Smooth muscle cell (in vitro differentiated cells): ENCODE measurements around the gene PGAM5. TPM values are rescaled to one million over a fixed set of nuclear protein-coding genes. Genes with fewer than 3 reads are reported as not detected.

Source experiments
- DNase-seq: peaks from one replicate; lab custom pipeline; 2025; ENCODE audit not compliant: unreplicated experiment; lab: John Stamatoyannopoulos, UW
- H2AFZ ChIP-seq: fragments of 200-600 bp; sonication (generic); 2 replicates; pipeline ENCODE4 v1.6.0; 2016; ENCODE audit warnings: antibody characterized with exemption, low read depth, mild to moderate bottlenecking
- H3F3A ChIP-seq: fragments of 200-600 bp; sonication (generic); 2 replicates; pipeline ENCODE4 v1.6.0; 2017; ENCODE audit warnings: antibody characterized with exemption, low read depth
- H3K27ac ChIP-seq: fragments of 200-600 bp; sonication (generic); 2 replicates; pipeline ENCODE4 v1.5.1; 2016; ENCODE audit warnings: low read depth, mild to moderate bottlenecking
- H3K27me3 ChIP-seq: fragments of 200-600 bp; sonication (generic); 2 replicates; pipeline ENCODE4 v1.6.1; 2016; ENCODE audit warnings: low read depth, mild to moderate bottlenecking
- H3K36me3 ChIP-seq: fragments of 200-600 bp; sonication (generic); 2 replicates; pipeline ENCODE4 v1.5.1; 2016; ENCODE audit warnings: low read depth
- H3K4me1 ChIP-seq: fragments of 200-600 bp; sonication (generic); 2 replicates; pipeline ENCODE4 v1.5.1; 2016; ENCODE audit warnings: low read depth
- H3K4me2 ChIP-seq: fragments of 200-600 bp; sonication (generic); 2 replicates; pipeline ENCODE4 v1.6.0; 2016; ENCODE audit warnings: mild to moderate bottlenecking
- H3K4me3 ChIP-seq: fragments of 200-600 bp; sonication (generic); 2 replicates; pipeline ENCODE4 v1.5.1; 2016; ENCODE audit warnings: mild to moderate bottlenecking
- H3K79me2 ChIP-seq: fragments of 200-600 bp; sonication (generic); 2 replicates; pipeline ENCODE4 v1.6.0; 2016; ENCODE audit warnings: low read depth, mild to moderate bottlenecking
- H3K9ac ChIP-seq: fragments of 200-600 bp; sonication (generic); 2 replicates; pipeline ENCODE4 v1.6.0; 2016; ENCODE audit warnings: low read depth
- H3K9me3 ChIP-seq: fragments of 200-600 bp; sonication (generic); replicated peaks from 2 replicates; pipeline ENCODE4 v1.5.1; 2016; ENCODE audit warnings: low read depth
- H4K20me1 ChIP-seq: fragments of 200-600 bp; sonication (generic); 2 replicates; pipeline ENCODE4 v1.6.0; 2016; ENCODE audit warnings: low read depth
- CTCF ChIP-seq: fragments of 200-600 bp; sonication (generic); IDR thresholded peaks from 2 replicates; pipeline ENCODE4 v1.5.1; 2017; ENCODE audit warnings: borderline replicate concordance, mild to moderate bottlenecking, antibody characterized with exemption; ENCODE audit not compliant: insufficient read depth, poor library complexity, severe bottlenecking
- WGBS: methylation state at CpG from one replicate; pipeline ENCODE4 v1.1.7; 2016; ENCODE audit warnings: low lambda C conversion rate; 5-methylcytosine and 5-hydroxymethylcytosine counted together
- polyA plus RNA-seq: library from polyadenylated mRNA; unstranded; fragments of >200 nt; fragmentation: Nextera tagmentation; extraction: Ambion mirVana; gene quantifications from 2 replicates; pipeline ENCODE4 v1.2.1, GENCODE V29; 2016
- total RNA-seq: library from RNA; depleted of rRNA; stranded (reverse); fragments of >200 nt; gene quantifications from 2 replicates; pipeline ENCODE4 v1.2.3, GENCODE V29; 2014

PGAM5 gene
- total and polyA plus RNA-seq, 2 experiments from 2014 or later, result 13.5 to 16.8 TPM

- 98% methylated on average over 29 of the region's 29 CpGs for WGBS
- no peak overlapping the region for H3K4me2 ChIP-seq
- no peak for TF ChIP-seq CTCF
- no peaks in the 10 kb centered on the region for H3K9me3 ChIP-seq
- no peak overlapping the region for H2AFZ ChIP-seq
- no peaks in the 10 kb centered on the region for H3K79me2 ChIP-seq
- H4K20me1 ChIP-seq, result no peaks in the 10 kb centered on the region
- H3K4me1 ChIP-seq, result no peaks in the 10 kb centered on the region
- H3K4me3 ChIP-seq, result no peak overlapping the region
- DNase-seq, result no peak
- H3F3A ChIP-seq, result no peaks in the 10 kb centered on the region
- H3K27ac ChIP-seq, result no peak overlapping the region
- H3K27me3 ChIP-seq, result no peaks in the 10 kb centered on the region
- no peak overlapping the region for H3K9ac ChIP-seq
- H3K36me3 ChIP-seq, result no peaks in the 10 kb centered on the region
These were observed 47.5 kb upstream of the PGAM5 start for GRCh38 chr12:132662901-132663755.

- no peaks in the 10 kb centered on the region for H3F3A ChIP-seq
- TF ChIP-seq CTCF, result no peak
- H3K36me3 ChIP-seq, result no peaks in the 10 kb centered on the region
- no peak for DNase-seq
- no peaks in the 10 kb centered on the region for H4K20me1 ChIP-seq
- H3K79me2 ChIP-seq, result no peaks in the 10 kb centered on the region
- 95% methylated on average over 16 of the region's 21 CpGs for WGBS
- no peak overlapping the region for H3K27ac ChIP-seq
- no peak overlapping the region for H3K9ac ChIP-seq
- no peaks in the 10 kb centered on the region for H3K27me3 ChIP-seq
- no peak overlapping the region for H3K4me2 ChIP-seq
- no peak overlapping the region for H2AFZ ChIP-seq
- H3K9me3 ChIP-seq, result no peaks in the 10 kb centered on the region
- H3K4me3 ChIP-seq, result no peak overlapping the region
- no peaks in the 10 kb centered on the region for H3K4me1 ChIP-seq
These were observed 46.2 kb upstream of the PGAM5 start for GRCh38 chr12:132664206-132665148.

GRCh38 chr12:132665149-132665491 lies 45.5 kb upstream of the PGAM5 start:
- TF ChIP-seq CTCF, result no peak
- Histone ChIP-seq H3K9ac (no peak overlapping the region), H3K36me3 (no peaks in the 10 kb centered on the region)

More at GRCh38 chr12:132665149-132665491, 45.5 kb upstream of the PGAM5 start:
- Histone ChIP-seq H3K9me3 (no peaks in the 10 kb centered on the region), H3K4me2 (no peak overlapping the region), H3K79me2 (no peaks in the 10 kb centered on the region), H2AFZ (no peak overlapping the region), H3K4me3 (no peak overlapping the region), H3F3A (no peaks in the 10 kb centered on the region), H3K27me3 (no peaks in the 10 kb centered on the region), H3K4me1 (no peaks in the 10 kb centered on the region), H4K20me1 (no peaks in the 10 kb centered on the region), H3K27ac (no peak overlapping the region)
- no peak for DNase-seq
- WGBS, result 97% methylated on average over 13 of the region's 13 CpGs
